ENCODE data around the gene FAM3D.
"Not testable (repeated sequence)": the region's sequence is repeated elsewhere in the genome, so short reads cannot be mapped to it uniquely, and the experiment has no call there.

FAM3D gene, protein sequence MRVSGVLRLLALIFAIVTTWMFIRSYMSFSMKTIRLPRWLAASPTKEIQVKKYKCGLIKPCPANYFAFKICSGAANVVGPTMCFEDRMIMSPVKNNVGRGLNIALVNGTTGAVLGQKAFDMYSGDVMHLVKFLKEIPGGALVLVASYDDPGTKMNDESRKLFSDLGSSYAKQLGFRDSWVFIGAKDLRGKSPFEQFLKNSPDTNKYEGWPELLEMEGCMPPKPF

GRCh38 chr3:58666683-58667082 is at the start of gene FAM3D:
Gene FAM3D, minus strand, starts transcription at chr3:58666774. Its CDS starts 11,211 bp downstream, at chr3:58655563.
- no peak for DNase-seq

DNA sequence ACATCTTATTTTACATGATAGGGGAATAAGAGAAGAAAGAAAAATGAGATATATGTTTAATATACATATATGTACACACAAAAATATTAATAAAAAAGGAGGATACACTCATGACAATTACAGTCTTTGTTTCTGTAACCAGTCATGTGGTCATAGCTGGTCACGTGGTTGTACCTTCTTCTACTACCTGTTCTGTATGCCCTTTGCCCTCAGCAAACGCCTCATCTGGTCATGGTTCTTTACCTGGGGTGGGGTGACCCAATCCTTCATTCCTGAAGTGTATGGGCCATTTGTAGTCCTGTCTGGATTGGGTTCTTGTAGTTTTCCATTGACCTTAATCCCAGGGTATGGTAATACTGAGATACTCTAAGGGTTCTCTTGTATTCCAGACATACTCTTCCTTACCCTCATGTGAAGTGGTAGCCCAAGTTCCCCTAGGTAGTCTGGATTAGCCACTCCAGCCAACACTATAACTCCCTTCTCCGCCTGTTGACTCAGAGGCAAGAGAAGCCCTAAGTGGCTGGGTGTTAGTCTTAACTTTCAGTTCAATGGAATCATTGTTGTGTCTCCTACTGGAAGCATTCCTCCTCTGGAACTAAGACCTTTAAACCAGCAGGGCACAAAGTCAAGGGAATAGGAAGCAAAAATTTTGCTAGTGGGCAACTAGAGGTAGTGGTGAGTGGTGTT is 47.3 kb upstream of the FAM3D start:
- no peak for DNase-seq

- DNase-seq, result no peak
Measured at GRCh38 chr3:58711871-58712270, 45.3 kb upstream of the FAM3D start.

DNA sequence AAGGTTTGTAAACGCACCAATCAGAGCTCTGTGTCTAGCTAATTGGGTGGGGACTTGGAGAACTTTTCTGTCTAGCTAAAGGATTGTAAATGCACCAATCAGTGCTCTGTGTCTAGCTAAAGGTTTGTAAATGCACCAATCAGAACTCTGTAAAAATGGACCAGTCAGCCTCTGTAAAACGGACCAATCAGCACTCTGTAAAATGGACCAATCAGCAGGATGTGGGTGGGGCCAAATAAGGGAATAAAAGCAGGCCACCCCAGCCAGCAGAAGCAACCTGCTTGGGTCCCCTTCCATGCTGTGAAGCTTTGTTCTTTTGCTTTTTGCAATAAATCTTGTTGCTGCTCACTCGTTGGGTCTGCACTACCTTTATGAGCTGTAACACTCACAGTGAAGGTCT is 42.4 kb upstream of the FAM3D start:
- not testable (repeated sequence) for DNase-seq

- DNase-seq, result no peak
Measured at GRCh38 chr3:58708116-58708791, 41.7 kb upstream of the FAM3D start.

- no peak for DNase-seq
Measured at GRCh38 chr3:58707390-58707930, 40.9 kb upstream of the FAM3D start.

GRCh38 chr3:58706395-58707167 is 40.0 kb upstream of the FAM3D start:
- no peak for DNase-seq

- no peak for DNase-seq
Measured at GRCh38 chr3:58704745-58705144, 38.2 kb upstream of the FAM3D start.

DNA sequence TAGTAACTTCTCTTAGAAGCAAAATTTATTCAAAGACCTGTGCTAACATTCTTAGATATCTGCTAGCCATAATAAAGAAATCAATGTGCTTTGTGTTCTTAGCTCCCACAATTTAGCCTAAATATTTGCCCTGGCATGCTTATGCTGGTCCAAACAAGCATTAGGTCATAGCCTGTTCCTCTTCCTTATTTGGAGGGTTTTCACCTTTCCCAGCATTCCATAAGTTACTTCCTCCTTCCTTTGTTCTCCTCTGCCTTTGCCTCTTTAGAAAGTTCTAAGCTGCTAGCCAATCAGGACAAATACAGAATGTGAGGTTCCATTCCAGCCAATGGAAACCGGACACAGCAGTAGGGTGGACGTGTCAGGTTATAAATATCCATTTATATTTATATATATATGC is 37.7 kb upstream of the FAM3D start:
- not testable (repeated sequence) for DNase-seq

- no peak for DNase-seq
Measured at GRCh38 chr3:58698246-58698645, 31.7 kb upstream of the FAM3D start.

DNA sequence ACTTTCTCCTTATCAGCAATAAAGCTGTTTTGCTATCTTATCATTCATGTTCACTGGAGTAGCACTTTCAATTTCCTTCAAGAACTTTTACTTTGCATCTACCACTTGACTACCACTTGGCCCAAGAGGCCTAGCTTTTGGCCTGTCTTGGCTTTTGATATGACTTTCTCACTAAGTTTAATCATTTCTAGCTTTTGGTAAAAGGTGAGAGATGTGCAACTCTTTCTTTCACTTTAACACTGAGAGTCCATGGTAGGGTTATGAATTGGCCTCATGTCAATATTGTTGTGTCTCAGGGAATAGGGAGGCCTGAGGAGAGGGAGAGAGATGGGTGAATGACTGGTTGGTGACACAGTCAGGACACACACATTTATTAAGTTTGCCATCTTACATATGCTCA is 31.0 kb upstream of the FAM3D start:
- DNase-seq, result no peak

DNA sequence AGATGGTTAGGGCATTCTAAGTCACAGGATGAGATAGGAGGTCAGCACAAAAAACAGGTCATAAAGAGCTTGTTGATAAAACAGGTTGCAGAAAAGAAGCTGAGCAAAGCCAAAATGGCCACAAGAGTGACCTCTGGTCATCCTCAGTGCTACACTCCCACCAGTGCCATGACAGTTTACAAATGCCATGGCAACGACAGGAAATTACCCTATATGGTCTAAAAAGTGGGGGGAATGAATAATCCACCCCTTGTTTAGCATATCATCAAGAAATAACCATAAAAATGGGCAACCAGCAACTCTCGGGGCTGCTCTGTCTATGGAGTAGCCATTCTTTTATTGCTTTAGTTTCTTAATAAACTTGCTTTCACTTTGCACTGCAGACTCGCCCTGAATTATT is 30.2 kb upstream of the FAM3D start:
- not testable (repeated sequence) for DNase-seq

DNA sequence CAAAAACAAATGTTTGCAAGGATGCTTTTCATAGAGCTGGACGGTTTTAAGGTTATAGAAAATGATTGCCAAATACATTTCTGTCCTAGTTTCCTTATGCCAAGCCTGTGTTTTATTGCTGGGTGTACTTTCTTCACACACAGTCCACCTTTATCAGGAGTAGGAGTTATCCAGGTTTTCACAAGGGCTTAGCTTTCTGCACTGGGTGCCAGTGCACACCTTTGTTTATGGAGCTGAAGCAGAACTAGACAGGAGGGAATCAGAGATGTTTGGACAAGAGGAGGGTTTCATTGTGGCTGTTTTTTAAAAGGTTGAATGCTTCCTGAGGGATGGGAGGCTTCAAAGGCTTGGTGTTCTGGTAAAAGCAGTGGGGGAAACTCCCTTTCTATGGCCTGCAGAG is 29.5 kb upstream of the FAM3D start:
- DNase-seq, result no peak

- not testable (repeated sequence) for DNase-seq
Measured at GRCh38 chr3:58695284-58695683, 28.7 kb upstream of the FAM3D start.

- no peak for DNase-seq
Measured at GRCh38 chr3:58693940-58694850, 27.6 kb upstream of the FAM3D start.

DNA sequence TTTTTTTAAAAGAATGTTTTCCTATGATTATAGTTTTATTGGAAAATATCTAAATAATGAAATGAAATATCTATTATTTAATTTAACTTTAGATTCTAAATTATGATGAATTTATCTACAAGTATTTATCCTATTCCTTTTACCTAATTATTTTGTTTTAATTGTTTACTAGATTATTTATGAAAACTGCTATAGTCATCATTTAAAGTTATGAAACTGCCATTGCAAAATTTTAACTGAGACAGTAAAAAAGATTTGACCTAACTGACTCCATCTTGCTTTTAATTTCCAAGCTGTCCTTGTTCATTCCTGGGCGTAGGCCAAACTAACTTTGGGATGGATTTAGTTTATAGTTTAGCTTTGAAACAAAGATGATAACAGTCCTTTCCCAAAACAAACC is 25.9 kb upstream of the FAM3D start:
- no peak for DNase-seq

GRCh38 chr3:58691997-58692396 is 25.4 kb upstream of the FAM3D start:
- DNase-seq, result no peak

- no peak for DNase-seq
Measured at GRCh38 chr3:58690490-58690889, 23.9 kb upstream of the FAM3D start.

DNA sequence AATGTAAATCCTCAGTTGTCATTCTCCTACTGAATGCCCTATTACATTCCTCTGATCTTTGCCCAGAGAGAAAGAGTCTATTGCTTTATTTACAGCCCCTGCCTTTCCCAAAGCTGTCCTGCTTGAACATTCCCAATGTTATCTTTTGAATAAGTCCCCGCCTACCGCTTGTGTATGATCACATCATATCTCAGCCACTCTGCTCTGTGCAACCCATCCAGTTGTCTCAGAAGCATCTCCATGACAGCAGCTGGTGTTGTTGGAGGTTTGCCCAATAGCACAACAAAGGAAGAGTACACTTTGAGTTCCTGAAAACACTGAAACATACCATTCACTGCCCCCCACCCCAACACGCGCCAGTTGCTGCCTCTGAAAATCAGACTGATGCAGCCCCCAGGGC is 22.0 kb upstream of the FAM3D start:
- no peak for DNase-seq

DNA sequence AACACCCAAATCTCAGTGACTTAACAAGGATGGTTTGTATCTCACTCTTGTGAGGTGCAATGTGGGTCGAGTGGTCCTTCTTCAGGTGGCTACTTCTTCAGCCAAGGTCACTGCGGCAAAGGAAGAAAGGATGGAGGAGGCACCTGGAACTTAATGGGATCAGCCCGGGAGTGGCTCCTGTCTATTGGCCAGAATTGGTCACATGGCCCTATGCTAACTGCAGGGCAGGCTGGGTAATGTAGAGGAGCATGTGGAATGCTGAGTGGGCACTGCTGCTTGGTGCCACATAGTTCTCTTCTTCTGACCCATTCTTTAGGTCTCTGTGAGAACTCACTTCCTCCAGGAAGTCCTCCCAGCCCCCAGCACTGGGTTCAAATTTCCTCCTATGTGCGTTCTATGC is 20.3 kb upstream of the FAM3D start:
- no peak for DNase-seq

GRCh38 chr3:58685641-58686040 is 19.1 kb upstream of the FAM3D start:
- DNase-seq, result no peak

DNA sequence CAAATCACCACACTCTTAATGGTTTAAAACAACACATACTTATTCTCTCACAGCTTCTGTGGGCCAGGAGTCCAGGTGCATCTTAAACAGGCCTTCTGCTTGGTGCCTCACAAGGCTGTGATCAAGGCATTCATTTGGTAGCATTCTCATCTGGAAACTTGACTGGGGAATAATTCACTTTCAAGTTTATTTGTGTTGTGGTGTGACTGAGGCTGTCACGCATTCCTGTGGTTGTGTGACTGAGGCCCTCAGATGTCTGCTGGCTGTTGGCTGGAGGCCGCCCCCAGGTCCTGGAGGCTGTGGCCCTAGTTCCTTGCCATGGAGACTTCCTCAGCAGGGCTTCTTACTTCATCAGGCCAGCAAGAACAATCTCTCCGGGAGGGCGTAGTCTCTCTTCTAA is 16.9 kb upstream of the FAM3D start:
- no peak for DNase-seq

Measured in NCI-H2107 (cell line).